Body of pancreas (tissue), 4 donors: ENCODE data around the gene CTDSP2. TPM values are rescaled to one million over a fixed set of nuclear protein-coding genes. Genes with fewer than 3 reads are reported as not detected.
"Not testable (repeated sequence)": the region's sequence is repeated elsewhere in the genome, so short reads cannot be mapped to it uniquely, and the experiment has no call there.

Experiments
- ATAC-seq: fragments of 150-250 bp; one replicate; pipeline ENCODE4 v1.9.1; 2016
- DNase-seq, 4 donors: peaks; one replicate each; pipeline ENCODE4 v3.0.0-alpha.2; 2019
- H3K27ac ChIP-seq, 4 donors: fragments of 200-600 bp; sonication (generic); 1 replicate in 3 of 4; 2 replicates in 1 of 4; pipeline versions ENCODE4 v1.5.1 to v1.6.1; 2016 to 2019; ENCODE audit warnings: mild to moderate bottlenecking in 1 of 4, mixed read lengths in 1 of 4, moderate library complexity in 1 of 4
- H3K27me3 ChIP-seq, 2 donors: fragments of 200-600 bp; sonication (generic); one replicate each; pipeline ENCODE4 v1.6.0; 2016; ENCODE audit warnings: mild to moderate bottlenecking in 1 of 2
- H3K36me3 ChIP-seq, 2 donors: fragments of 200-600 bp; sonication (generic); replicated peaks in 1 of 2; 2 replicates each; pipeline ENCODE4 v1.5.1; 2016; ENCODE audit warnings: low read depth in 2 of 2; ENCODE audit not compliant: insufficient read depth in 1 of 2
- H3K4me1 ChIP-seq: fragments of 200-600 bp; sonication (generic); one replicate; pipeline ENCODE4 v1.6.0; 2016
- H3K4me3 ChIP-seq, 2 donors: fragments of 200-600 bp; sonication (generic); 1 replicate in 1 of 2; 2 replicates in 1 of 2; pipeline ENCODE4 v1.5.1; 2016 to 2019
- H3K9me3 ChIP-seq, 3 donors: fragments of 200-600 bp; sonication (generic); 1 replicate in 2 of 3; 2 replicates in 1 of 3; pipeline ENCODE4 v1.5.1; 2016
- CTCF ChIP-seq, 7 experiments: fragments of 450-650 bp in 4 of 7; fragments of 200-600 bp in 3 of 7; sonication (generic) in 3 of 7; IDR thresholded peaks; one replicate each; pipeline ENCODE4 v1.5.1; 2016 to 2019; ENCODE audit warnings: antibody characterized with exemption in 7 of 7
- POLR2A ChIP-seq, 3 donors: fragments of 450-650 bp; IDR thresholded peaks; one replicate each; pipeline ENCODE4 v1.6.1; 2016; ENCODE audit warnings: antibody characterized with exemption in 3 of 3, mild to moderate bottlenecking in 2 of 3
- WGBS, 2 donors: methylation state at CpG; one replicate each; pipeline ENCODE4 v1.1.5; 2017; 5-methylcytosine and 5-hydroxymethylcytosine counted together
- intact Hi-C: fragments of 100-400 bp; cut with DNase I; formaldehyde crosslinking; loops from one replicate; pipeline ENCODE4 v1.15.1; 2023
- total RNA-seq, 2 donors: library from RNA; depleted of rRNA; stranded (reverse); fragments of >200 nt; gene quantifications; one replicate each; pipeline ENCODE4 v1.1.0, GENCODE V29; 2016

The CTDSP2 gene
- total RNA-seq, 2 donors from 2014 or later: 82.1 to 125 TPM

- WGBS, 2 donors: 97 to 98% methylated on average over 6 of the region's 6 CpGs
- ATAC-seq: no peak
Observed at GRCh38 chr12:57885207-57885606, 38.7 kb upstream of the CTDSP2 start.

GRCh38 chr12:57883700-57884099 is 37.2 kb upstream of the CTDSP2 start:
- H3K4me3 ChIP-seq: no peak overlapping the region
- no peaks in the 10 kb centered on the region for H3K27me3 ChIP-seq
- no peak for TF ChIP-seq POLR2A (IDR thresholded peaks at IDR 0.05)
- TF ChIP-seq CTCF (IDR thresholded peaks at IDR 0.05): no peak
- intact Hi-C loops: no loop called here
- peaks cover 9% of the 10 kb centered on the region for H3K4me1 ChIP-seq
- H3K9me3 ChIP-seq: no peaks in the 10 kb centered on the region
- no peak for ATAC-seq
- no peak overlapping the region for H3K27ac ChIP-seq
- DNase-seq: no peak
- no peaks in the 10 kb centered on the region for H3K36me3 ChIP-seq

More at GRCh38 chr12:57885207-57885606, 38.7 kb upstream of the CTDSP2 start:
- peaks cover 10% of the 10 kb centered on the region for H3K4me1 ChIP-seq
- TF ChIP-seq CTCF (IDR thresholded peaks at IDR 0.05) (no peak), POLR2A (IDR thresholded peaks at IDR 0.05) (no peak)
- no peaks in the 10 kb centered on the region for H3K27me3 ChIP-seq
- DNase-seq: no peak
- H3K27ac ChIP-seq: no peak overlapping the region
- H3K9me3 ChIP-seq: no peaks in the 10 kb centered on the region
- H3K4me3 ChIP-seq: no peak overlapping the region
- no peaks in the 10 kb centered on the region for H3K36me3 ChIP-seq
- intact Hi-C loops: no loop called here

GRCh38 chr12:57883057-57883456 is 36.5 kb upstream of the CTDSP2 start:
- no peak for TF ChIP-seq POLR2A (IDR thresholded peaks at IDR 0.05)
- Histone ChIP-seq H3K9me3 (no peaks in the 10 kb centered on the region), H3K27me3 (no peaks in the 10 kb centered on the region), H3K4me3 (no peak overlapping the region), H3K36me3 (no peaks in the 10 kb centered on the region), H3K27ac (no peak overlapping the region), H3K4me1 (peaks cover 3% of the 10 kb centered on the region)
- intact Hi-C loops: no loop called here
- 77 to 92% methylated on average over 1 of the region's 1 CpG for WGBS, 2 donors
- DNase-seq (no peak), ATAC-seq (no peak)

- Histone ChIP-seq H3K27me3 (no peaks in the 10 kb centered on the region), H3K9me3 (no peaks in the 10 kb centered on the region), H3K27ac (no peak overlapping the region), H3K36me3 (no peaks in the 10 kb centered on the region), H3K4me1 (no peaks in the 10 kb centered on the region), H3K4me3 (no peak overlapping the region)
- intact Hi-C loops: no loop called here
- no peak for ATAC-seq
- no peak for DNase-seq
- TF ChIP-seq POLR2A (IDR thresholded peaks at IDR 0.05): no peak
- TF ChIP-seq CTCF (IDR thresholded peaks at IDR 0.05): no peak
Observed at GRCh38 chr12:57882575-57882974, 36.0 kb upstream of the CTDSP2 start.

- ATAC-seq (no peak), DNase-seq (no peak)
- intact Hi-C loops: no loop called here
- TF ChIP-seq POLR2A (IDR thresholded peaks at IDR 0.05): no peak
- TF ChIP-seq CTCF (IDR thresholded peaks at IDR 0.05): no peak
- no peak overlapping the region for H3K4me3 ChIP-seq
- no peaks in the 10 kb centered on the region for H3K9me3 ChIP-seq
- no peaks in the 10 kb centered on the region for H3K36me3 ChIP-seq
- no peaks in the 10 kb centered on the region for H3K27me3 ChIP-seq
- no peaks in the 10 kb centered on the region for H3K4me1 ChIP-seq
- no peak overlapping the region for H3K27ac ChIP-seq
Observed at GRCh38 chr12:57881475-57881874, 34.9 kb upstream of the CTDSP2 start.

GRCh38 chr12:57881035-57881434 is 34.5 kb upstream of the CTDSP2 start:
- H3K27ac ChIP-seq, H3K36me3 ChIP-seq, H3K27me3 ChIP-seq, H3K4me1 ChIP-seq, H3K9me3 ChIP-seq, intact Hi-C loops, ATAC-seq, H3K4me3 ChIP-seq, DNase-seq: not testable (repeated sequence)
- 88 to 100% methylated on average over 9 of the region's 9 CpGs for WGBS, 2 donors
